Smooth muscle cell (in vitro differentiated cells): Measurements from ENCODE around the gene TUT7. TPM values are rescaled to one million over a fixed set of nuclear protein-coding genes. Genes with fewer than 3 reads are reported as not detected.

Experiments used
- DNase-seq: peaks from one replicate; lab custom pipeline; 2025; ENCODE audit not compliant: unreplicated experiment; lab: John Stamatoyannopoulos, UW
- H2AFZ ChIP-seq: fragments of 200-600 bp; sonication (generic); 2 replicates; pipeline ENCODE4 v1.6.0; 2016; ENCODE audit warnings: antibody characterized with exemption, low read depth, mild to moderate bottlenecking
- H3F3A ChIP-seq: fragments of 200-600 bp; sonication (generic); 2 replicates; pipeline ENCODE4 v1.6.0; 2017; ENCODE audit warnings: antibody characterized with exemption, low read depth
- H3K27ac ChIP-seq: fragments of 200-600 bp; sonication (generic); 2 replicates; pipeline ENCODE4 v1.5.1; 2016; ENCODE audit warnings: low read depth, mild to moderate bottlenecking
- H3K27me3 ChIP-seq: fragments of 200-600 bp; sonication (generic); 2 replicates; pipeline ENCODE4 v1.6.1; 2016; ENCODE audit warnings: low read depth, mild to moderate bottlenecking
- H3K36me3 ChIP-seq: fragments of 200-600 bp; sonication (generic); 2 replicates; pipeline ENCODE4 v1.5.1; 2016; ENCODE audit warnings: low read depth
- H3K4me1 ChIP-seq: fragments of 200-600 bp; sonication (generic); 2 replicates; pipeline ENCODE4 v1.5.1; 2016; ENCODE audit warnings: low read depth
- H3K4me2 ChIP-seq: fragments of 200-600 bp; sonication (generic); 2 replicates; pipeline ENCODE4 v1.6.0; 2016; ENCODE audit warnings: mild to moderate bottlenecking
- H3K4me3 ChIP-seq: fragments of 200-600 bp; sonication (generic); 2 replicates; pipeline ENCODE4 v1.5.1; 2016; ENCODE audit warnings: mild to moderate bottlenecking
- H3K79me2 ChIP-seq: fragments of 200-600 bp; sonication (generic); 2 replicates; pipeline ENCODE4 v1.6.0; 2016; ENCODE audit warnings: low read depth, mild to moderate bottlenecking
- H3K9ac ChIP-seq: fragments of 200-600 bp; sonication (generic); 2 replicates; pipeline ENCODE4 v1.6.0; 2016; ENCODE audit warnings: low read depth
- H3K9me3 ChIP-seq: fragments of 200-600 bp; sonication (generic); replicated peaks from 2 replicates; pipeline ENCODE4 v1.5.1; 2016; ENCODE audit warnings: low read depth
- H4K20me1 ChIP-seq: fragments of 200-600 bp; sonication (generic); 2 replicates; pipeline ENCODE4 v1.6.0; 2016; ENCODE audit warnings: low read depth
- WGBS: methylation state at CpG from one replicate; pipeline ENCODE4 v1.1.7; 2016; ENCODE audit warnings: low lambda C conversion rate; 5-methylcytosine and 5-hydroxymethylcytosine counted together
- polyA plus RNA-seq: library from polyadenylated mRNA; unstranded; fragments of >200 nt; fragmentation: Nextera tagmentation; extraction: Ambion mirVana; gene quantifications from 2 replicates; pipeline ENCODE4 v1.2.1, GENCODE V29; 2016
- total RNA-seq: library from RNA; depleted of rRNA; stranded (reverse); fragments of >200 nt; gene quantifications from 2 replicates; pipeline ENCODE4 v1.2.3, GENCODE V29; 2014
- TF ChIP-seq, protein P1 (sequence below): fragments of 200-600 bp; sonication (generic); IDR thresholded peaks from 2 replicates; pipeline ENCODE4 v1.5.1; 2017; ENCODE audit warnings: borderline replicate concordance, mild to moderate bottlenecking, antibody characterized with exemption; ENCODE audit not compliant: insufficient read depth, poor library complexity, severe bottlenecking

The TUT7 gene
- total and polyA plus RNA-seq, 2 experiments from 2014 or later = 14.9 to 35.7 TPM

DNA sequence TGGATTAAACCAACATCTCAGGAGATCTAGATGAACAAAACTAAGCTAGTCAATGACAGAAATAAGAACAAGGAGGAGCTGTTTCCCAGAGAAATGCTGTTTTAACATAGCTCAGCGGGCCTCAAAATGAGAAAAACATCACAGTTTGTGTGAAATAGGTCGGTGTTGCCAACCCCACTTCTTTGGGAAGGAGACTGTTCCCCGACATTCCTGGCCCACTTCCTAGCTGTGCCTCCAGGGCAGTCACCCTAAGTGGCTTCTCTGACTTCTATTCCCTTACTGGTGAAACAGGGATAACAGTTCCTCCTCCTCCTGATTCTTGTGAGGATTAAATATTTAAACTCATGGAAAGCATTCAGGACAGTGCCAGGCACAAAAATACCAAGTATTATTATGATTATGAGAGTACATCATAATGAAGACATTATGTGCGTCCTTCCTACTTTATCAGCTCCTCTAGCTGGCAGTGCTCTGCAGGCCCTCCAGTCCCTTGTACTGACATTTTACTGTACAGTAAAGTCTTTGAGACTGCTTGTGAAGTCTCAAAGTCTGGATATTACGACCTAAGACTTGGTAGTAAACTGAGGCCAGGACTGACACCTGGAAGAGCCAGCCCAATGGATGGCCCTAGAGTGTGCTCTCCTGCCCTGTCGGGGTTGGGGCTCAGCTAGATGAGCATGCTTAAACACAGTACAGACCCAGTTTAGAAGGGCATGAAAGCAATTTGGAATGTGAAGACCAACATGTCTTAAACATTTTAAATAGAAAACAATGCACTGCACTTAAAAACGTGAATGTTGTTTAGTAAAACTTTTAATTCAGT, 79.2 kb downstream of the TUT7 start:
- no peak for DNase-seq
- H4K20me1 ChIP-seq = peaks cover 48% of the 10 kb centered on the region
- peaks cover 46% of the 10 kb centered on the region for H3K79me2 ChIP-seq
- H3K4me3 ChIP-seq = no peak overlapping the region
- H2AFZ ChIP-seq = no peak overlapping the region
- no peak overlapping the region for H3K4me2 ChIP-seq
- no peak overlapping the region for H3K9ac ChIP-seq
- H3K27ac ChIP-seq = no peak overlapping the region
- H3K9me3 ChIP-seq = no peaks in the 10 kb centered on the region
- TF ChIP-seq, protein P1, sequence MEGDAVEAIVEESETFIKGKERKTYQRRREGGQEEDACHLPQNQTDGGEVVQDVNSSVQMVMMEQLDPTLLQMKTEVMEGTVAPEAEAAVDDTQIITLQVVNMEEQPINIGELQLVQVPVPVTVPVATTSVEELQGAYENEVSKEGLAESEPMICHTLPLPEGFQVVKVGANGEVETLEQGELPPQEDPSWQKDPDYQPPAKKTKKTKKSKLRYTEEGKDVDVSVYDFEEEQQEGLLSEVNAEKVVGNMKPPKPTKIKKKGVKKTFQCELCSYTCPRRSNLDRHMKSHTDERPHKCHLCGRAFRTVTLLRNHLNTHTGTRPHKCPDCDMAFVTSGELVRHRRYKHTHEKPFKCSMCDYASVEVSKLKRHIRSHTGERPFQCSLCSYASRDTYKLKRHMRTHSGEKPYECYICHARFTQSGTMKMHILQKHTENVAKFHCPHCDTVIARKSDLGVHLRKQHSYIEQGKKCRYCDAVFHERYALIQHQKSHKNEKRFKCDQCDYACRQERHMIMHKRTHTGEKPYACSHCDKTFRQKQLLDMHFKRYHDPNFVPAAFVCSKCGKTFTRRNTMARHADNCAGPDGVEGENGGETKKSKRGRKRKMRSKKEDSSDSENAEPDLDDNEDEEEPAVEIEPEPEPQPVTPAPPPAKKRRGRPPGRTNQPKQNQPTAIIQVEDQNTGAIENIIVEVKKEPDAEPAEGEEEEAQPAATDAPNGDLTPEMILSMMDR = no peak
- H3K36me3 ChIP-seq = peaks cover 11% of the 10 kb centered on the region
- 93% methylated on average over 7 of the region's 7 CpGs for WGBS
- H3K4me1 ChIP-seq = no peaks in the 10 kb centered on the region
- H3K27me3 ChIP-seq = no peaks in the 10 kb centered on the region
- no peaks in the 10 kb centered on the region for H3F3A ChIP-seq

DNA sequence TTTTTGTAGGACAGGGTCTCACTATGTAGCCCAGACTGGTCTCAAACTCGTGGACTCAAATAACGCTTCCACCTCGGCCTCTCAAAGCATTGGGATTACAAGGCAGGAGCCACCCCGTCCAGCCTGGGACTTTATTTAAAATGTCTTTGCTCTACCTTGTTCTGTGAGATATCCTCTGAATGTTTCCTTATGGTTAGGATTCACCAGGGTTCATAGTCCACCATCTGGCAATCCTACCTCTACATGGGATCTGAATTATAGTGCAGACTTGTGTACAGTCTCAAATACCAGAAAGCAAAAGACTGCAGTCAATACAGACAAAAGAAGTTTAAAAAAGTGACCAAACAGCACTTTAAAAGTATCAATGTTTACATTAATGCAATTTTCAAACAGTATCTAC, 82.0 kb downstream of the TUT7 start:
- Histone ChIP-seq H3K4me3 (no peak overlapping the region), H3F3A (no peaks in the 10 kb centered on the region), H3K4me1 (no peaks in the 10 kb centered on the region), H3K27ac (no peak overlapping the region), H3K4me2 (no peak overlapping the region), H3K36me3 (peaks cover 11% of the 10 kb centered on the region), H4K20me1 (peaks cover 30% of the 10 kb centered on the region), H3K27me3 (no peaks in the 10 kb centered on the region), H3K9ac (no peak overlapping the region), H3K79me2 (peaks cover 27% of the 10 kb centered on the region), H3K9me3 (no peaks in the 10 kb centered on the region), H2AFZ (no peak overlapping the region)
- no peak for DNase-seq
- 97% methylated on average over 4 of the region's 4 CpGs for WGBS
- TF ChIP-seq, protein P1 = no peak

DNA sequence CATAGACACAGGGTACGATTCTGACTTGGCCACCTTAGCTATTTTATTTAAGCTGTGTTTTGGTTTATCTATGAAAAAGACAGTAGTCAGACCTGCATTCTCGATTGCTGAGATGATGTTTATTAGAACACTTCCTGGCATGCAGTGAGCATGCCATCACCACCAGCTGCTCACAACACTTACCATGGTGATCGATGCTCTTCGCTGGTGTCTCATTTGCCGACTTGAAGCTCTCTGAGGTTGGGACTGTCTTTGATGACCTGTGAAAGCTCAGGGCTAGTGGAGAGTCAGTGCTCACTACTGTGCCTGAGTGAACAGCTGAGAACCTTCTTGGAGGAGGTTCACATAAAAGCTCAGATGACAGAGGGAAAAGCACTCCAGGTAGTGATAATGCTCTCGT, 90.3 kb downstream of the TUT7 start:
- Histone ChIP-seq H3K27me3 (no peaks in the 10 kb centered on the region), H3K4me3 (no peak overlapping the region), H3F3A (no peaks in the 10 kb centered on the region), H3K9ac (no peak overlapping the region), H3K4me2 (no peak overlapping the region), H3K36me3 (no peaks in the 10 kb centered on the region), H2AFZ (no peak overlapping the region), H3K79me2 (peaks cover 6% of the 10 kb centered on the region), H3K27ac (no peak overlapping the region), H3K9me3 (no peaks in the 10 kb centered on the region), H3K4me1 (no peaks in the 10 kb centered on the region), H4K20me1 (peaks cover 6% of the 10 kb centered on the region)
- no peak for DNase-seq
- WGBS = 98% methylated on average over 6 of the region's 6 CpGs
- TF ChIP-seq, protein P1 = no peak

DNA sequence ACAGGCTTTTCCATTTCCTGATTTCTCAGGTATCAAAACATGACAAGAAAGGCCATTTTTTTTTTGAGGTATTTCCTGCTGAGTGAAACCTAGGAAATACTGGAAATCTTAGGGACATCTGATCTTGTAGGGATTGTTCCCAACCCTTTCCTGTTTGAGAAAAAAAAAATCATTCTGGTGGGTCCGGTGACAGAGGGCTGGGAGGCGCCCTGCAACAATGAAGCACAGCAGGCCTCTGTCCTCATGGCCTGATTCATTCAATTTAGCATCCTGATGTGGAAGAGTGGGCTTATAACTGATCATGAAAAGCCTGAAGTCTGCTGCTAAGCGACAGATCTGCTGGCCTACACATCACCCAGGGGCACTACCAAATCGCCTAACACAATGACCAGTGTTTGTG, 91.7 kb downstream of the TUT7 start:
- H3K4me2 ChIP-seq = no peak overlapping the region
- peaks cover 6% of the 10 kb centered on the region for H4K20me1 ChIP-seq
- TF ChIP-seq, protein P1 = no peak
- no peaks in the 10 kb centered on the region for H3K79me2 ChIP-seq
- no peaks in the 10 kb centered on the region for H3K4me1 ChIP-seq
- WGBS = 88% methylated on average over 4 of the region's 4 CpGs
- H3K9ac ChIP-seq = no peak overlapping the region
- H3F3A ChIP-seq = no peaks in the 10 kb centered on the region
- no peak overlapping the region for H2AFZ ChIP-seq
- H3K36me3 ChIP-seq = no peaks in the 10 kb centered on the region
- no peaks in the 10 kb centered on the region for H3K27me3 ChIP-seq
- no peak overlapping the region for H3K27ac ChIP-seq
- H3K9me3 ChIP-seq = no peaks in the 10 kb centered on the region
- no peak overlapping the region for H3K4me3 ChIP-seq
- no peak for DNase-seq
